Lower lobe of right lung (tissue), 2 donors: ENCODE results near the gene FAM78A. TPM values are rescaled to one million over a fixed set of nuclear protein-coding genes. Genes with fewer than 3 reads are reported as not detected.
A peak's percentile ranks its signal among the peaks of the same experiment; 100 is the strongest.

Source experiments
- ATAC-seq, 2 donors: fragments of 200-7000 bp; cut with Tn5 transposase; one replicate each; pipeline ENCODE4 v1.9.1; 2020 to 2022; ENCODE audit warnings: mild to moderate bottlenecking in 2 of 2, moderate library complexity in 2 of 2
- DNase-seq: peaks from one replicate; pipeline ENCODE4 v3.0.0-alpha.2; 2020
- H3K27ac ChIP-seq: fragments of 200-600 bp; one replicate; pipeline ENCODE4 v1.8.0; 2022
- H3K27me3 ChIP-seq: fragments of 200-600 bp; one replicate; pipeline ENCODE4 v1.8.0; 2022; ENCODE audit warnings: low read depth
- H3K36me3 ChIP-seq: fragments of 200-600 bp; one replicate; pipeline ENCODE4 v1.8.0; 2022; ENCODE audit warnings: mild to moderate bottlenecking
- H3K4me1 ChIP-seq: fragments of 200-600 bp; one replicate; pipeline ENCODE4 v1.8.0; 2022
- H3K4me3 ChIP-seq: fragments of 200-600 bp; one replicate; pipeline ENCODE4 v1.8.0; 2022; ENCODE audit warnings: mild to moderate bottlenecking
- H3K9me3 ChIP-seq: fragments of 200-600 bp; one replicate; pipeline ENCODE4 v1.8.0; 2022
- intact Hi-C: fragments of 100-400 bp; cut with DNase I; formaldehyde crosslinking; loops from one replicate; pipeline ENCODE4 v1.11.0; 2022
- total RNA-seq: library from RNA; stranded (reverse); fragmentation: NEBNext Ultra II Directional; extraction: Animal tissue kit (Norgen Biotek cat#: 25700); gene quantifications from one replicate; pipeline ENCODE4 v1.2.1, GENCODE V29; 2021
- TF ChIP-seq, protein P1 (sequence below): fragments of 200-600 bp; IDR thresholded peaks from one replicate; pipeline ENCODE4 v1.8.0; 2022; ENCODE audit warnings: antibody characterized with exemption, mild to moderate bottlenecking
- donor health status: DM: no; HTN: yes; CAD: no; lungs with severe emphysema.

FAM78A gene
- total RNA-seq, 1 donor from 2014 or later: 18.3 TPM

DNA sequence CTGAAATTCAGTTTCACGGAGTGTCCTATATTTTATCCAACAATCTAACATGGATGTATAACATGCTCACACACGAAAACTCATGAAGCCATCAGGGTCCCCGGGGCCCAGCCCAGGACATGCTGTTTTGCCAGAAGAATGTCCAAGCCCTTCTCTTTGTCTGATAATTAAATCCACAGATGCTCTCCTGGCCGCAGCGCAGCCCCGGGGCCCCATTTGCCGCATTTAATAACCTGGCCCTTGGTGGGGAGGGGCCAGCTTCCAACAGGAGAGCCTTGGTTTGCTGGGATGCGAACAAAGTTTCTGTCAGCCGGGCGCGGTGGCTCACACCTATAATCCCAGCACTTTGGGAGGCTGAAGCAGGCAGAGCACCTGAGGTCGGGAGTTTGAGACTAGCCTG is 43.2 kb upstream of the FAM78A start:
- H3K27me3 ChIP-seq: no peaks in the 10 kb centered on the region
- ATAC-seq: no peak
- H3K27ac ChIP-seq: no peak overlapping the region
- TF ChIP-seq, protein P1, sequence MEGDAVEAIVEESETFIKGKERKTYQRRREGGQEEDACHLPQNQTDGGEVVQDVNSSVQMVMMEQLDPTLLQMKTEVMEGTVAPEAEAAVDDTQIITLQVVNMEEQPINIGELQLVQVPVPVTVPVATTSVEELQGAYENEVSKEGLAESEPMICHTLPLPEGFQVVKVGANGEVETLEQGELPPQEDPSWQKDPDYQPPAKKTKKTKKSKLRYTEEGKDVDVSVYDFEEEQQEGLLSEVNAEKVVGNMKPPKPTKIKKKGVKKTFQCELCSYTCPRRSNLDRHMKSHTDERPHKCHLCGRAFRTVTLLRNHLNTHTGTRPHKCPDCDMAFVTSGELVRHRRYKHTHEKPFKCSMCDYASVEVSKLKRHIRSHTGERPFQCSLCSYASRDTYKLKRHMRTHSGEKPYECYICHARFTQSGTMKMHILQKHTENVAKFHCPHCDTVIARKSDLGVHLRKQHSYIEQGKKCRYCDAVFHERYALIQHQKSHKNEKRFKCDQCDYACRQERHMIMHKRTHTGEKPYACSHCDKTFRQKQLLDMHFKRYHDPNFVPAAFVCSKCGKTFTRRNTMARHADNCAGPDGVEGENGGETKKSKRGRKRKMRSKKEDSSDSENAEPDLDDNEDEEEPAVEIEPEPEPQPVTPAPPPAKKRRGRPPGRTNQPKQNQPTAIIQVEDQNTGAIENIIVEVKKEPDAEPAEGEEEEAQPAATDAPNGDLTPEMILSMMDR: no peak
- H3K36me3 ChIP-seq: no peaks in the 10 kb centered on the region
- no peak overlapping the region for H3K4me3 ChIP-seq
- intact Hi-C loops: no loop called here
- H3K9me3 ChIP-seq: no peaks in the 10 kb centered on the region
- peak; percentile 33 for DNase-seq
- H3K4me1 ChIP-seq: no peaks in the 10 kb centered on the region

DNA sequence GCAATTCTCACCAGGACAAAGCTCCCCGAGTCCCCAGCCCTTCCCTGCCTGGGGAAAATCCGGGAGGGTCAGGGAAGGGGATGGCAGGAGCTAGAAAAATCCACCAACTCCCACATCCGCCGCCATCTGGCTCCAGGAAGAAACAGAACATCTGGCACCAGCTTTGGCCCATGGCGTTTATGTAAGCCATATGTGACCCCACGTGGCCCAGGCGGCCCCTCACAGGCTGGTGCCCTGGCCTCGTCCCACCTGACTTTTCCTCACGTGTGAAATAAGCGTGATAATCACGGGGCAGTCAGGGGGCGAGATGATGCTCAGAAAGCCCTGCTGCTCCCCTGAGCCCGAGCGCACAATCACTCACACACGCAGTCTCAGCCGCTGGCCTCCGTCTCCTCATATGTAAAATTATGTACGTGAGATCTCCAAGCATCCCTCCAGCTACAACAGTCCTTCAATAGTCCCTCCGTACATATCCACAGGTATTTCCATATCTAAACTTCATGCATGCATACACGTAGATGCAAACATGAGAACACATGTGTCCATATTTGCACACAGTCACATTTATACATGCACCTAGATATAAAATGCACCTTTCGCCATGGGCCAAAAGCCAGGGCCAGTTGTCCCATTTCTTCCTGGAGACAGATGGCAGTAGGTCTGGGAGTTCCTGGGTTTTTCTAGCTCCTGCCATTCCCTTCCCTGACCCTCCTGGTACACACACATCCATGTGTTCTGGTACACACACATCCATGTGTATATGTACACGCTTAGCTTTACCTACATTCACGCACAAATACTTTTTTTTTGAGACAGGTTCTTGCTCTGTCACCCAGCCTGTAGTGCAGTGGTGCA is 42.1 kb upstream of the FAM78A start:
- peak; percentile 35 for DNase-seq
- H3K27me3 ChIP-seq: no peaks in the 10 kb centered on the region
- no peak overlapping the region for H3K27ac ChIP-seq
- intact Hi-C loops: no loop called here
- no peak overlapping the region for H3K4me3 ChIP-seq
- TF ChIP-seq, protein P1: no peak
- no peaks in the 10 kb centered on the region for H3K9me3 ChIP-seq
- no peaks in the 10 kb centered on the region for H3K4me1 ChIP-seq
- H3K36me3 ChIP-seq: no peaks in the 10 kb centered on the region
- no peak for ATAC-seq

DNA sequence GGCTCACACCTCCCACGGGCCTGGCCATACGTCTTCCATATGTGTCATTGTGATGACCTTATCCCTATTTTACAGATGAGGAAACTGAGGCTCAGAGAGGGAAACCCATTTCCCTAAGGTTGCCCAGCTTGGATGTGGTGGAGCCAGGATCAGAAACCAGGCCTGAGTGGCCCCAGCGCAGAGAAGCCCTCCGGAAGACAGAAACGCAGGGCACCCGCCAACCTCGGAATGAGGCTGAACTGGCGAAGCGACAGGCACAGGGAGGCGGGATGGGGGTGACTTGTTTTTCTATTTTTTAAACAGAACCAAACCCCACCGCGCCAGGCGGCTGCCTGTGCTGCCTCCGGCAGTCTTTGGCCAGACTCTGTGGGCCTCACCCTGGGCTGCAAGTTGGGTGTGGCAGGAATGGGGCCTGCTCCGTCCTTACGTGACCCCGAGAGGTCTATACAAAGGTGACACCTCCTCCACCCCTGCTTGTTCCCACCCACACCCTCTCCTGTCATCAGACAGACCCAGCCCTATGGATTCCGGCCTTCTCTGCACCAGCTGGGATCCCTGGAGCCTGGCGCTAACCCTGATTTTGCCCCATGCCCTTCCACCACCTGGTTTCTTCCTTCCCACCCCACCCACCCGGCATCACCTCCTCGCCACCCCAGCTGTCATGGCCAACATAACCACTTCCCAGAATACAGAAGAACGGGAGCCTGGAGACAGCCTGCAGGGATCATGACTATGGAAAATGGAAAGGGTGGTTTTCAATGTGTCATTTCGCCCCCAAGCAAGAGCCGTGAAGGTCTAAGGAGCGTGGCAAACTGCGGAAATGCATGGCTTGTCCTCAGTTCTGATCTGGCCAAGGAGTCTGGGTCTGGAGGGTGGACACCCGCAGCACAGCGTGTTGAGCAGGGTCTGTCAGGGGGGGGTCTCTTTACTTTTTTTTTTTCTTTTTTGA is 36.8 kb upstream of the FAM78A start:
- H3K27ac ChIP-seq: no peak overlapping the region
- TF ChIP-seq, protein P1: no peak
- intact Hi-C loops: no loop called here
- no peaks in the 10 kb centered on the region for H3K27me3 ChIP-seq
- no peak for ATAC-seq
- H3K4me3 ChIP-seq: no peak overlapping the region
- peaks cover 5% of the 10 kb centered on the region for H3K4me1 ChIP-seq
- no peaks in the 10 kb centered on the region for H3K9me3 ChIP-seq
- no peak for DNase-seq
- no peaks in the 10 kb centered on the region for H3K36me3 ChIP-seq

DNA sequence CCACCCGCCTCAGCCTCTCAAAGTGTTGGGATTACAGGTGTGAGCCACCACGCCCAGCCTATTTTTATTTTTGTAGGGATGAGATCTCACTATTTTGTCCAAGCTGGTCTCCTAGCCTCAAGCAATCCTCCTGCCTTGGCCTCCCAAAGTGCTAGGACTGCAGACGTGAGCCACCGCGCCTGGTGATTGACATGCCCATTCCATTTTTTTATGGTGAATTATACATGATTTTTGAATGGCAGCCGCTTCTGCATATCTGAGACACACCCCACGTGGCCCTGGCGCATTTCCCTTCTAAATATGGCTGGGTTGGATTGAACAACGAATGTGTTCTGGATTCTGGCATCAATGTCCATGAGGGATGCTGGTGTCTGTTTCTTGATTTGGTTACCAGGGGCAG is 35.9 kb upstream of the FAM78A start:
- no peak for ATAC-seq
- Histone ChIP-seq H3K27ac (no peak overlapping the region), H3K9me3 (no peaks in the 10 kb centered on the region), H3K4me3 (no peak overlapping the region), H3K4me1 (peaks cover 5% of the 10 kb centered on the region), H3K36me3 (no peaks in the 10 kb centered on the region), H3K27me3 (no peaks in the 10 kb centered on the region)
- no peak for DNase-seq
- TF ChIP-seq, protein P1: no peak
- intact Hi-C loops: no loop called here

DNA sequence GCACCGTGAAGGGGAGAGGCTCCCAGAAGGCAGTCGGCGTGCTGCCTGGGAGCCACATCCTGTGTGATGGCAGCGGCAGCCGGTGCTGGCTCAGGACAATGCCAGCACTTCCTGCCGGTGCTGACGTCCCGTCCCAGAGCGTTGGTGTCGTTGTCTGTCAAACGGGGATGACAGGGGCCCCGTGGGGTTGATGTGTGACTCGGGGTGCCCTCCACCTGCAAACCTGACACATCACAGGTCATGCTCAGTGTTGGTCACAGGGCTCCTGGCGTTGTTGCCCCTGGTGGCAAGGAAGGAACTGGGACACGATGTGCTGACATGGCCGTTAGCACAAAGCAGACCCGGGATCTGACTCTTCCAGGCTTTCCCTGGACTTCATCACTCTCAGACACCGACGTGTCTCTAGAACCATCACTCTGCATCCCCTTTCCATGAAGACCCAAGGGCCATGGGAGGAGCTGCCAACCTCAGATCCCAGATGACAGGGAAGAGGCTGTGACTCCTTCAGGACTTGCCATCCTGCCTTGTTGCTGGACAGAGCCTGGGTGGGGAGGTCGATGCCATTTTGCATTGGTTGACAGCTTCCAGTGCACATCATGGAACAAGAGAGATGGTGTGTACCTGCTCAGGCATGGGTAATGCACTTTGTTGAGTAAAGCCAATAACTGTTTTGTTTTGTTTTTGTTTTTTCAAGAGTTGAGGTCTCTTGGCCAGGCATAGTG is 34.7 kb upstream of the FAM78A start:
- Histone ChIP-seq H3K36me3 (no peaks in the 10 kb centered on the region), H3K4me3 (peak overlapping the region; percentile 3), H3K9me3 (no peaks in the 10 kb centered on the region), H3K4me1 (peaks cover 5% of the 10 kb centered on the region), H3K27ac (no peak overlapping the region), H3K27me3 (no peaks in the 10 kb centered on the region)
- DNase-seq: no peak
- intact Hi-C loops: no loop called here
- TF ChIP-seq, protein P1: no peak
- ATAC-seq: peak in 1 of 2 donors; percentile 33
